ENCODE data around the gene KDM4D.
A peak's percentile ranks its signal among the peaks of the same experiment; 100 is the strongest.

The KDM4D gene

GRCh38 chr11:94961255-94961654, 12.3 kb upstream of the KDM4D start:
- Histone ChIP-seq H3K36me3 (ENCODE audit: insufficient read depth, low read length) (peaks cover 53% of the 10 kb centered on the region), H3K4me3 (ENCODE audit: low read length, poor library complexity, severe bottlenecking) (no peak overlapping the region)

GRCh38 chr11:94964934-94965333, 8.6 kb upstream of the KDM4D start:
- peaks cover 8% of the 10 kb centered on the region for H4K20me1 ChIP-seq (ENCODE audit: insufficient read depth, low read length, poor library complexity, severe bottlenecking)

More at GRCh38 chr11:94961255-94961654, 12.3 kb upstream of the KDM4D start:
- H3K79me2 ChIP-seq (ENCODE audit: insufficient read depth, low read length): no peaks in the 10 kb centered on the region
- H4K20me1 ChIP-seq (ENCODE audit: insufficient read depth, low read length, poor library complexity, severe bottlenecking): no peaks in the 10 kb centered on the region
- H3K4me1 ChIP-seq (ENCODE audit: insufficient read depth, low read length, poor library complexity, severe bottlenecking): peaks cover 5% of the 10 kb centered on the region
- TF ChIP-seq EZH2phosphoT487 (IDR thresholded peaks at IDR 0.05; ENCODE audit: borderline replicate concordance) (no peak), CTCF (conservative IDR thresholded peaks at IDR 0.05; ENCODE audit: low read length) (no peak)
- no peak overlapping the region for H3K4me2 ChIP-seq (ENCODE audit: low read depth, low read length, poor library complexity, severe bottlenecking)
- no peaks in the 10 kb centered on the region for H3K9me2 ChIP-seq (replicated peaks; ENCODE audit: low read depth, low read length)
- H3K9ac ChIP-seq (ENCODE audit: low read depth, low read length, poor library complexity, severe bottlenecking): no peak overlapping the region
- no peak overlapping the region for H2AFZ ChIP-seq (ENCODE audit: low read length)
- no peaks in the 10 kb centered on the region for H3K27me3 ChIP-seq (ENCODE audit: insufficient read depth, low read length, poor library complexity, severe bottlenecking)
- no peaks in the 10 kb centered on the region for H3K9me3 ChIP-seq (ENCODE audit: insufficient read depth, low read depth, low read length)
- H3F3A ChIP-seq (ENCODE audit: low read depth): no peaks in the 10 kb centered on the region

GRCh38 chr11:94968334-94968958, 5.1 kb upstream of the KDM4D start:
- H3K36me3 ChIP-seq (ENCODE audit: insufficient read depth, low read length): peaks cover 68% of the 10 kb centered on the region
- no peak overlapping the region for H3K9ac ChIP-seq (ENCODE audit: low read depth, low read length, poor library complexity, severe bottlenecking)
- peaks cover 29% of the 10 kb centered on the region for H3K4me1 ChIP-seq (ENCODE audit: insufficient read depth, low read length, poor library complexity, severe bottlenecking)
- H4K20me1 ChIP-seq (ENCODE audit: insufficient read depth, low read length, poor library complexity, severe bottlenecking): peaks cover 36% of the 10 kb centered on the region
- no peak for TF ChIP-seq EZH2phosphoT487 (IDR thresholded peaks at IDR 0.05; ENCODE audit: borderline replicate concordance)
- peak; percentile 79 for TF ChIP-seq CTCF (conservative IDR thresholded peaks at IDR 0.05; ENCODE audit: low read length)
- H3K9me2 ChIP-seq (replicated peaks; ENCODE audit: low read depth, low read length): no peaks in the 10 kb centered on the region
- H3K4me2 ChIP-seq (ENCODE audit: low read depth, low read length, poor library complexity, severe bottlenecking): no peak overlapping the region
- H3F3A ChIP-seq (ENCODE audit: low read depth): no peaks in the 10 kb centered on the region
- no peak overlapping the region for H3K4me3 ChIP-seq (ENCODE audit: low read length, poor library complexity, severe bottlenecking)
- H3K79me2 ChIP-seq (ENCODE audit: insufficient read depth, low read length): peaks cover 38% of the 10 kb centered on the region
- H3K9me3 ChIP-seq (ENCODE audit: insufficient read depth, low read depth, low read length): no peaks in the 10 kb centered on the region
- no peak overlapping the region for H2AFZ ChIP-seq (ENCODE audit: low read length)
- H3K27me3 ChIP-seq (ENCODE audit: insufficient read depth, low read length, poor library complexity, severe bottlenecking): no peaks in the 10 kb centered on the region

More at GRCh38 chr11:94964934-94965333, 8.6 kb upstream of the KDM4D start:
- peaks cover 5% of the 10 kb centered on the region for H3K4me1 ChIP-seq (ENCODE audit: insufficient read depth, low read length, poor library complexity, severe bottlenecking)
- H2AFZ ChIP-seq (ENCODE audit: low read length): no peak overlapping the region
- H3K9me2 ChIP-seq (replicated peaks; ENCODE audit: low read depth, low read length): no peaks in the 10 kb centered on the region
- H3F3A ChIP-seq (ENCODE audit: low read depth): no peaks in the 10 kb centered on the region
- no peaks in the 10 kb centered on the region for H3K9me3 ChIP-seq (ENCODE audit: insufficient read depth, low read depth, low read length)
- no peak for TF ChIP-seq EZH2phosphoT487 (IDR thresholded peaks at IDR 0.05; ENCODE audit: borderline replicate concordance)
- TF ChIP-seq CTCF (conservative IDR thresholded peaks at IDR 0.05; ENCODE audit: low read length): no peak
- H3K9ac ChIP-seq (ENCODE audit: low read depth, low read length, poor library complexity, severe bottlenecking): no peak overlapping the region
- H3K79me2 ChIP-seq (ENCODE audit: insufficient read depth, low read length): peaks cover 4% of the 10 kb centered on the region; the same call in 1 of the 2 replicates
- no peak overlapping the region for H3K4me3 ChIP-seq (ENCODE audit: low read length, poor library complexity, severe bottlenecking)
- peak overlapping the region; percentile 18 for H3K4me2 ChIP-seq (ENCODE audit: low read depth, low read length, poor library complexity, severe bottlenecking)
- peaks cover 81% of the 10 kb centered on the region for H3K36me3 ChIP-seq (ENCODE audit: insufficient read depth, low read length)
- no peaks in the 10 kb centered on the region for H3K27me3 ChIP-seq (ENCODE audit: insufficient read depth, low read length, poor library complexity, severe bottlenecking)

Data from Loucy (cell line).